Peyer's patch (tissue), 4 donors: Measurements from ENCODE around the gene CPSF6. TPM values are rescaled to one million over a fixed set of nuclear protein-coding genes. Genes with fewer than 3 reads are reported as not detected.
"Not testable (repeated sequence)": the region's sequence is repeated elsewhere in the genome, so short reads cannot be mapped to it uniquely, and the experiment has no call there.

Experiments
- DNase-seq, 3 donors: peaks; one replicate each; pipeline ENCODE4 v3.0.0-alpha.2; 2017 to 2019
- H3K27ac ChIP-seq, 4 donors: fragments of 200-600 bp; sonication (generic); one replicate each; pipeline ENCODE4 v1.5.1; 2016 to 2019
- H3K27me3 ChIP-seq, 2 donors: fragments of 200-600 bp; sonication (generic); one replicate each; pipeline ENCODE4 v1.5.1; 2019
- H3K36me3 ChIP-seq, 3 donors: fragments of 200-600 bp; sonication (generic); one replicate each; pipeline ENCODE4 v1.5.1; 2016 to 2019
- H3K4me1 ChIP-seq, 4 donors: fragments of 200-600 bp; sonication (generic); one replicate each; pipeline ENCODE4 v1.5.1; 2016 to 2019
- H3K4me3 ChIP-seq, 4 donors: fragments of 200-600 bp; sonication (generic); 1 replicate in 3 of 4; 2 replicates in 1 of 4; pipeline ENCODE4 v1.5.1; 2016 to 2019; ENCODE audit warnings: mild to moderate bottlenecking in 1 of 4
- H3K9me3 ChIP-seq, 4 donors: fragments of 200-600 bp; sonication (generic); one replicate each; pipeline ENCODE4 v1.5.1; 2016 to 2019; ENCODE audit warnings: mild to moderate bottlenecking in 1 of 4
- POLR2A ChIP-seq, 2 donors: fragments of 450-650 bp; IDR thresholded peaks; one replicate each; pipeline ENCODE4 v1.5.1; 2017; ENCODE audit warnings: antibody characterized with exemption in 2 of 2, mild to moderate bottlenecking in 2 of 2, moderate library complexity in 2 of 2
- total RNA-seq, 4 donors: library from RNA; depleted of rRNA; stranded (reverse); fragments of >200 nt; gene quantifications; one replicate each; pipeline ENCODE4 v1.1.0, GENCODE V29; 2016
- TF ChIP-seq, protein P1 (sequence below), 6 experiments: fragments of 450-650 bp in 4 of 6; fragments of 200-600 bp in 2 of 6; sonication (generic) in 1 of 6; IDR thresholded peaks; one replicate each; pipeline ENCODE4 v1.5.1; 2017 to 2019; ENCODE audit warnings: antibody characterized with exemption in 6 of 6, mild to moderate bottlenecking in 3 of 6, moderate library complexity in 1 of 6

The CPSF6 gene
- total RNA-seq, 4 donors from 2014 or later = 25.0 to 41.6 (median 41.3) TPM

DNA sequence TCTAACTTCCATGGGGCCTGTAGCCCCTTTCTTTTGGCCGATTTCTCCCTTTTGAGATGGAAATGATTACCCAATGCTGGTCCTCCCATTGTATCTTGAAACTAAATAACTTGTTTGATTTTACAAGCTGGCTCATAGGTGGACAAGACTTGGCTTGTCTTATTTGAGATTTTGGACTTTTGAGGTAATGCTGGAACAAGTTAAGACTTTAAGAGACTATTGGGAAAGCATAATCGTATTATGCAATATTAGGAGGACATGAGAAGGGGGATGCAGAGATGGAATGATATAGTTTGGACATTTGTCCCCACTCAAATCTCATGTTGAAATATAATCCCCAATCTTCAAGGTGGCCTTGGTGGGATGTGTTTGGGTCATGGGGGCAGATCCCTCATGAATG is 59.6 kb downstream of the CPSF6 start:
- TF ChIP-seq, protein P1, sequence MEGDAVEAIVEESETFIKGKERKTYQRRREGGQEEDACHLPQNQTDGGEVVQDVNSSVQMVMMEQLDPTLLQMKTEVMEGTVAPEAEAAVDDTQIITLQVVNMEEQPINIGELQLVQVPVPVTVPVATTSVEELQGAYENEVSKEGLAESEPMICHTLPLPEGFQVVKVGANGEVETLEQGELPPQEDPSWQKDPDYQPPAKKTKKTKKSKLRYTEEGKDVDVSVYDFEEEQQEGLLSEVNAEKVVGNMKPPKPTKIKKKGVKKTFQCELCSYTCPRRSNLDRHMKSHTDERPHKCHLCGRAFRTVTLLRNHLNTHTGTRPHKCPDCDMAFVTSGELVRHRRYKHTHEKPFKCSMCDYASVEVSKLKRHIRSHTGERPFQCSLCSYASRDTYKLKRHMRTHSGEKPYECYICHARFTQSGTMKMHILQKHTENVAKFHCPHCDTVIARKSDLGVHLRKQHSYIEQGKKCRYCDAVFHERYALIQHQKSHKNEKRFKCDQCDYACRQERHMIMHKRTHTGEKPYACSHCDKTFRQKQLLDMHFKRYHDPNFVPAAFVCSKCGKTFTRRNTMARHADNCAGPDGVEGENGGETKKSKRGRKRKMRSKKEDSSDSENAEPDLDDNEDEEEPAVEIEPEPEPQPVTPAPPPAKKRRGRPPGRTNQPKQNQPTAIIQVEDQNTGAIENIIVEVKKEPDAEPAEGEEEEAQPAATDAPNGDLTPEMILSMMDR (IDR thresholded peaks at IDR 0.05) = no peak
- TF ChIP-seq POLR2A (IDR thresholded peaks at IDR 0.05) = no peak
- H3K27me3 ChIP-seq = no peaks in the 10 kb centered on the region
- no peak overlapping the region for H3K27ac ChIP-seq

DNA sequence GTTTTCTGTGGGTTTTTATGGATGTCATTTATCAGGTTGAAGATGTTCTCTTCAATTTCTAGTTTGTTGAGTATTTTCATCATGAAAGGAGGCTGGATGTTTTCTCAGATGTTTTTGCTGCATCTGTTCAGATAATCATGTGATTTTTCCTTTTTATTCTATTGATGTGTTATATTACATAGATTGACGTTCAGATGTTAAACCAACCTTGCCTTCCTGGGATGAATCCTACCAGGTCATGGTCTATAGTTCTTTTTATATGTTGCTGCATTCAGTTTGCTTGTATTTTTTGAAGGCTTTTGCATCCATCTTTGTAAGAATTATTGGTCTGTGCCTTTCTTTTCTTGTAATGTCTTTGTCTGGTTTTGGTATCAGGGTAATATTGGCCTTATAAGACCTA is 64.9 kb downstream of the CPSF6 start:
- no peaks in the 10 kb centered on the region for H3K4me1 ChIP-seq
- no peak for DNase-seq
- no peak for TF ChIP-seq POLR2A (IDR thresholded peaks at IDR 0.05)
- TF ChIP-seq, protein P1 (IDR thresholded peaks at IDR 0.05) = no peak
- H3K36me3 ChIP-seq = no peaks in the 10 kb centered on the region
- no peak overlapping the region for H3K27ac ChIP-seq
- H3K27me3 ChIP-seq = no peaks in the 10 kb centered on the region
- H3K4me3 ChIP-seq = no peak overlapping the region
- H3K9me3 ChIP-seq = no peaks in the 10 kb centered on the region

More for the DNA sequence above, 59.6 kb downstream of the CPSF6 start:
- no peaks in the 10 kb centered on the region for H3K9me3 ChIP-seq
- no peaks in the 10 kb centered on the region for H3K4me1 ChIP-seq
- DNase-seq = no peak
- no peak overlapping the region for H3K4me3 ChIP-seq
- no peaks in the 10 kb centered on the region for H3K36me3 ChIP-seq

DNA sequence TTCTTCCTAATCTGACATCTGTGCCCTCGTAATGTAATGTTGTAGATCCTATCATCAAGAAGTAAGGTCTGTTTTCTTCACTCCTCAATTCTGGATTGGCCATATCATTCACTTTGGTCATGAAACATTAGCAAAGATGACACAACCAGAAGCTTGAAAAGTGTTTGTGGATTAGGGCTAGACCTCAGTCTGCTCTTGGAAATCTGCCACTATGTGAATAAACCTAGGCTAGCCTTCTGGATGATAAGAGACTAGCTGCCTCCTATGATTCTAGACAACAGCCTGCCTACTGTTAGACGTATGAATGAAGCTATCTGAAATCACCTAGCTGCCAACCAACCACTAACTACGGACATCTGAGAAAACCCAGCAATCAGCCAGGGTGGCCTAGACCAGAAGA is 70.1 kb downstream of the CPSF6 start:
- no peaks in the 10 kb centered on the region for H3K9me3 ChIP-seq
- no peaks in the 10 kb centered on the region for H3K4me1 ChIP-seq
- no peaks in the 10 kb centered on the region for H3K27me3 ChIP-seq
- no peaks in the 10 kb centered on the region for H3K36me3 ChIP-seq
- H3K27ac ChIP-seq = no peak overlapping the region
- DNase-seq = no peak
- TF ChIP-seq POLR2A (IDR thresholded peaks at IDR 0.05) = no peak
- TF ChIP-seq, protein P1 (IDR thresholded peaks at IDR 0.05) = no peak
- H3K4me3 ChIP-seq = no peak overlapping the region

DNA sequence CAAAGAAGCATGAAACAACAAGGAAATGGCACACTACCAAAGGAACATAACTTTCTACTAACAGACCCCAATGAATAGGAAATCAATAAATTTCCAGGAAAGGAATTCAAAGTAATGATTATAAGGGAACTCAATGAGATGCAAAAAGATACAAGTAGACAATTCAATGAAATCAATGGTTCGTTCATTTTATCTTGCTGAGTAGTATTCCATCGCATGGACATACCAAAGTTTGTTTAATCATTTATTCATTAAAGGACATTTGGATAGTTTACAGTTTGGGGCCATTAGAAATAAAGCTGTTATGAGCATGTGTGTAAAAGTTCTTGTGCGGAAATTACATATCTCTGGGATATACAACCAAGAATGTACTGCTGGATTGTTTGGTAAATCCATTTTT is 73.8 kb downstream of the CPSF6 start:
- H3K27ac ChIP-seq = no peak overlapping the region
- H3K9me3 ChIP-seq = no peaks in the 10 kb centered on the region
- DNase-seq = no peak
- TF ChIP-seq, protein P1 (IDR thresholded peaks at IDR 0.05) = no peak
- TF ChIP-seq POLR2A (IDR thresholded peaks at IDR 0.05) = no peak
- no peaks in the 10 kb centered on the region for H3K4me1 ChIP-seq
- H3K27me3 ChIP-seq = no peaks in the 10 kb centered on the region
- no peaks in the 10 kb centered on the region for H3K36me3 ChIP-seq
- H3K4me3 ChIP-seq = no peak overlapping the region

DNA sequence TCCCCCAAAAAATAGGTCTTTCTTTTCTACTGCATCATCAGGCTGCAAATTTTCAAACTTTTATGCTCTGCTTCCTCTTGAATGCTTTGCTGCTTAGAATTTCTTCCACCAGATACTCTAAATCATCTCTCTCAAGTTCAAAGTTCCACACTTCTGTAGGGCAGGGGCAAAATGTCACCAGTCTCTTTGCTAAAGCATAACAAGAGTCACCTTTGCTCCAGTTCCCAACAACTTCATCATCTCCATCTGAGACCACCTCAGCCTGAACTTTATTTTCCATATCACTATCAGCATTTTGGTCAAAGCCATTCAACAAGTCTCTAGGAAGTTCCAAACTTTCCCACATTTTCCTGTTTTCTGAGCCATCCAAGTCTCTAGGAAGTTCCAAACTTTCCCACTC is 77.4 kb downstream of the CPSF6 start:
- H3K9me3 ChIP-seq, H3K27ac ChIP-seq, H3K4me3 ChIP-seq, H3K36me3 ChIP-seq, DNase-seq, H3K27me3 ChIP-seq, H3K4me1 ChIP-seq: not testable (repeated sequence)

DNA sequence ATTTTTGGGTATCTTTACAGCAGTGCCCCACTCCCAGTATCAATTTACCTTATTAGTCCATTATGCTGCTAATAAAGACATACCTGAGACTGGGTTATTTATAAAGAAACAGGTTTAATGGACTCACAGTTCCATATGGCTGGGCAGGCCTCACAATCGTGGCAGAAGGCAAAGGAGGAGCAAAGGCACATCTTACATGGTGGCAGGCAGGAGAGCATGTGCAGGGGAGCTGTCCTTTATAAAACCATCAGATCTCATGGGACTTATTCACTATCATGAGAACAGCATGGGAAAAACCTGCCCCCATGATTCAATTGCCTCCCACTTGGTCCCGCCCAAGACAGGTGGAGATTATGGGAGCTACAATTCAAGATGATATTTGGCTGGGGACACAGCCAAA is 77.9 kb downstream of the CPSF6 start:
- not testable (repeated sequence) for DNase-seq, H3K9me3 ChIP-seq, H3K4me3 ChIP-seq, H3K27me3 ChIP-seq, H3K27ac ChIP-seq, H3K36me3 ChIP-seq, H3K4me1 ChIP-seq

DNA sequence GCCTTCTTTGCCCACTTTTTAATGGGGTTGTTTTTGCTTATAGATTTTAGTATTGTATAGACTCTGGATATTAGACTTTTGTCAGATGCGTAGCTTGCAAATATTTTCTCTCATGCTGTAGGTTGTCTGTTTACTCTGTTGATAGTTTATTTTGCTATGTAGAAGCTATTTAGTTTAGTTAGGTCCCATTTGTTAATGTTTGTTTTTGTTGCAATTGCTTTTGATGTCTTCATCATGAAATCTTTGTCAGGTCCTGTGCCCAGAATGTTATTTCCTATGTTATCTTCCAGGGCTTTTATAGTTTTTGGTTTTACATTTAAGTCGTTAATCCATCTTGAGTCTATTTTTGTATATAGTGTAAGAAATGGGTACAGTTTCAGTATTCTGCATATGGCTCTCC is 78.9 kb downstream of the CPSF6 start:
- no peak for DNase-seq
- H3K4me3 ChIP-seq = no peak overlapping the region
- peaks cover 0 to 4% (median 0%) of the 10 kb centered on the region in 4 donors for H3K9me3 ChIP-seq
- H3K27ac ChIP-seq = no peak overlapping the region
- no peaks in the 10 kb centered on the region for H3K36me3 ChIP-seq
- H3K27me3 ChIP-seq = no peaks in the 10 kb centered on the region
- TF ChIP-seq, protein P1 (IDR thresholded peaks at IDR 0.05) = no peak
- H3K4me1 ChIP-seq = no peaks in the 10 kb centered on the region
